GM18519 (cell line): ENCODE measurements around the gene CDC42SE2.
"Not testable (repeated sequence)": the region's sequence is repeated elsewhere in the genome, so short reads cannot be mapped to it uniquely, and the experiment has no call there.

Experiments used
- ATAC-seq: cut with Tn5 transposase; IDR thresholded peaks from one replicate; pipeline ENCODE4 v1.9.1; 2021; ENCODE audit warnings: mild to moderate bottlenecking, moderate library complexity; ENCODE audit not compliant: unreplicated experiment, low FRiP score

The CDC42SE2 gene

GRCh38 chr5:131276072-131276471, 12.2 kb downstream of the CDC42SE2 start:
- ATAC-seq = no peak

GRCh38 chr5:131277447-131277846, 13.6 kb downstream of the CDC42SE2 start:
- no peak for ATAC-seq

GRCh38 chr5:131277875-131278740, 14.3 kb downstream of the CDC42SE2 start:
- ATAC-seq = no peak

- not testable (repeated sequence) for ATAC-seq
Measured at GRCh38 chr5:131278741-131279124, 14.9 kb downstream of the CDC42SE2 start.

- ATAC-seq = peak; percentile 23
Measured at GRCh38 chr5:131279204-131279603, 15.4 kb downstream of the CDC42SE2 start.

DNA sequence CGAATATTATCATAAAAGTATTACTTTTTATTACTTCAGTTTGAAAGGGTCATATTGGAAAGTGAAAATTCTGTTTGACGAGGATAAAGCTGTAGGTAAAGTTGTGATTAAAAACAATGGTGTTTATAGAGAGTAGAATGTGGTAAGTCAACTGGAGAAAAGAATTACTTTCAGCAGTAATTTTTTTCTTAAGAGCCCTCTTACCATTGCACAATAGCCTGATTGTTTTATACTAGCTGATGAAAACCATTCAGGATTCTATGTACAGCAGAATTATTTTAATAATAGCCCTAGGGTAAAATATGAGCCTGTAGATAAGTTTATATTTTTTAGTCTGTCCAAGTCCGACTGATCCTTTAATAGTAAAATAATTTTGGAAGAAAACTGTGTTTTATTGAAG, 16.6 kb downstream of the CDC42SE2 start:
- ATAC-seq = no peak

GRCh38 chr5:131281133-131281867, 17.4 kb downstream of the CDC42SE2 start:
- ATAC-seq = peak; percentile 43

GRCh38 chr5:131281868-131282234, 18.0 kb downstream of the CDC42SE2 start:
- ATAC-seq = no peak

DNA sequence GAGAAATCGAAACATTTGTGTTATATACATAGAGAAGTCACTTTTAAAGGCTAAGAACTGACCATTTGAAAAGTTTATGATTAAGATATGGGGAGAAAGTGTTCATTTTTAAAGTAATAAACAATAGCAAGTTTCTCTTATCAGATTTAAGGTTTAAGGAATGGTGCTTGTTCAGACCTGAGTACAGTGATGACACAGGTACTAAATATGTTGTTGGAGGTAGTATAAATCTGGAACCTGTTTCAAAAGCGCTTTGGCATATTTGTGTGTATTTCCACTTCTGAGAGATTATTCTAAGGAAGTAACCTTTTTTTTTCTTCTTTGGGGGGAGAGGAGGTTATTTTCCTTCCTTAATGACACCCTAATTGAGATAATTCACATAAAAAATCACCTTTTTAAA, 18.4 kb downstream of the CDC42SE2 start:
- ATAC-seq = no peak

- ATAC-seq = peak; percentile 31
Measured at GRCh38 chr5:131285703-131286399, 22.0 kb downstream of the CDC42SE2 start.

DNA sequence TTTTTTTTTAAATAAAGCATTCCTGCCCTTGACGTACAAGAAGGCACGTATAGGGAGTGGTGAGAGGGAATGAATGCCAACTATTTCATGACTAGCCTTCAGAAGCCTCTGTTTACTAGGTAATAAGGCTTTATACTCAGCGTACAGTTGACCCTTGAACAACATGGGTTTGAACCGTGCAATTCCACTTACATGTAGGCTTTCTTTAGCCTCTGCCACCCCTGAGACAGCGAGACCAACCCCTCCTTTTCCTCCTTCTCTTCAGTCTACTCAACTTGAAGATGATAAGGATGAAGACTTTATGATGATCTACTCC, 22.5 kb downstream of the CDC42SE2 start:
- ATAC-seq = no peak

GRCh38 chr5:131288328-131288727, 24.5 kb downstream of the CDC42SE2 start:
- no peak for ATAC-seq

DNA sequence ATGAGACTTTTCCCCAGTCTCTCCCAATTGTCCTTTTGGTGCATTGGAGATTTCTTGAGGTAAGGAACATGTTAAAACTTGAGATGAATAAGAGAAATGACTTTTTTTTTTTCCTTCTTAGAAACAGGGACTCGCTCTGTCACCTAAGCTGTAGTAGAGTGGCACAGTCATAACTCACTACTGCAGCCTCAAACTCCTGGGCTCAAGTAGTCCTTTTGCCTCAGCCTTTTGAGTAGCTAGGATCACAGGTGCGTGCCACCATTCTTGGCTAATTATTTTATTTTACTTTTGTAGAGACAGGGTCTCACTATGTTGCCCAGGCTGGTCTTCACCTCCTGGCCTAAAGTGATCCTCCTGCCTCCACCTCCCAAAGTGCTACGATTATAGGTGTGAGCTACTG, 25.9 kb downstream of the CDC42SE2 start:
- ATAC-seq = peak; percentile 60

DNA sequence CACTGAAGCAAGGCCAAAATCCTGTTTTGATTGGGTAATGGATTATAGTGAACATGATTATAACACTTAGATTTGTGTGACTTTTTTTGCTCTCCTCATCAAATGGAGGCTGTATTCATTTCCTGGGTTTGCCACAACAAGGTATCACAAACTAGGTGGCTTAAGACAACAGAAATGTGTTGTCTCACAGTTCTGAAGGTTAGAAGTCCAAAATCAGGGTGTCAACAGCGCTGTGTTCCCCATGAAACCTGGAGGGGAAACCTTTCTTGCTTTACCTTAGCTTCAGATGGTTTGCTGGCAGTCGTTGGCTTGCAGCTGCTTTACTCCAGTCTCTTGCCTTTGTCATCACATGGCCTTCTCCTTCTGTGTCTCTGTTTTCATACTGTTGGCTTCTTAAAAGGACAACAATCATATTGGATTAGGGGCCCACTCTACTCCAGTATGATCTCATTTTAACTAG, 32.4 kb downstream of the CDC42SE2 start:
- no peak for ATAC-seq

DNA sequence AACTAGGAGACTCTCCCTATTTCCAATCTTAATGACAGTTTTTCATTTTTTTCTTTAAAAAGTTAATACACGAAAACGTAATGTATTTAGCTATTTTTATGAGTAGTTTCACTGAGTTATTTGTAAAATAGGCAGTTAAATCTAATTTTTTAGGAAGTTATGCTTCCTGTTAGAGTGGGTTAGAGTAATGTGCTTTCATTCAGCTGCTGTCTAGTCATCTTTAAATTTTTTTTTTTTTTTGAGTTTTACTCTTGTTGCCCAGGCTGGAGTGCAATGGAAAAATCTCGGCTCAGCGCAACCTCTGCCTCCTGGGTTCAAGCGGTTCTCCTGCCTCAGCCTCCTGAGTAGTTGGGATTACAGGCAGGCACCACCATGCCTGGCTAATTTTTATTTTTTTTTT, 34.0 kb downstream of the CDC42SE2 start:
- ATAC-seq = no peak

GRCh38 chr5:131299465-131299864, 35.6 kb downstream of the CDC42SE2 start:
- no peak for ATAC-seq

GRCh38 chr5:131302506-131302905, 38.7 kb downstream of the CDC42SE2 start:
- ATAC-seq = no peak

DNA sequence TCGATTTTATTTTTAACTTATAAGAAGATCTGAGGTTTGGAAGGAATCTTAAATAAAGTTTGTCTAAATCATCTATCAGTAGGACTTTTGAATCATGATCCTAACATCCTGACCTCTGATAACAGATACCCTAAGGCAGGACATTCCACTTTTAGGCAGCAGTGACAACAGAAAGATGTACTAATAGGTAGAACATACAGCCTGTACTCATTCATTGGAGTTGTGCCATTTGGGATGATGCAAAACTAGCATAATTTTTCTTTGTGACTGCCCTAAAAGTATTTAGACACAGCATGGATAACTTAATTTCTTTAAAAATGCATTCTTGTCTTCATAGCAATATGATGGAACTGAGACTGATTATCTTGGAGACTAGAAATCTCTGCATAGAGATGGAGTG, 39.7 kb downstream of the CDC42SE2 start:
- ATAC-seq = no peak

GRCh38 chr5:131304414-131304813, 40.6 kb downstream of the CDC42SE2 start:
- ATAC-seq = no peak

- ATAC-seq = no peak
Measured at GRCh38 chr5:131305138-131305689, 41.4 kb downstream of the CDC42SE2 start.

GRCh38 chr5:131305906-131306305, 42.1 kb downstream of the CDC42SE2 start:
- ATAC-seq = no peak
